ENCODE measurements around the gene DCXR.

GRCh38 chr17:82058230-82058854, 20.8 kb upstream of the DCXR start:
- no peak for TF ChIP-seq CTCF (conservative IDR thresholded peaks at IDR 0.05)
- TF ChIP-seq EZH2 (IDR thresholded peaks at IDR 0.05; ENCODE audit: low read depth) = no peak
